Neural progenitor cell (in vitro differentiated cells): ENCODE data around the gene LIPM. TPM values are rescaled to one million over a fixed set of nuclear protein-coding genes. Genes with fewer than 3 reads are reported as not detected.
"Not testable (repeated sequence)": the region's sequence is repeated elsewhere in the genome, so short reads cannot be mapped to it uniquely, and the experiment has no call there.

Experiments
- DNase-seq: peaks from one replicate; pipeline ENCODE4 v3.0.0-alpha.2; 2016; ENCODE audit warnings: low spot score
- H2AFZ ChIP-seq: fragments of 200-600 bp; sonication (generic); replicated peaks from 2 replicates; pipeline ENCODE4 v1.6.1; 2016; ENCODE audit warnings: antibody characterized with exemption
- H3F3A ChIP-seq: fragments of 200-600 bp; sonication (generic); 2 replicates; pipeline ENCODE4 v1.6.1; 2016; ENCODE audit warnings: antibody characterized with exemption, low read depth
- H3K27ac ChIP-seq: fragments of 200-600 bp; sonication (generic); 2 replicates; pipeline ENCODE4 v1.5.1; 2016; ENCODE audit warnings: mild to moderate bottlenecking
- H3K27me3 ChIP-seq: fragments of 200-600 bp; sonication (generic); 2 replicates; pipeline ENCODE4 v1.6.1; 2016; ENCODE audit warnings: mild to moderate bottlenecking, moderate library complexity
- H3K36me3 ChIP-seq: fragments of 200-600 bp; sonication (generic); 2 replicates; pipeline ENCODE4 v1.5.1; 2016
- H3K4me1 ChIP-seq: fragments of 200-600 bp; sonication (generic); 2 replicates; pipeline ENCODE4 v1.6.1; 2016; ENCODE audit warnings: mixed run types
- H3K4me2 ChIP-seq: fragments of 200-600 bp; sonication (generic); 2 replicates; pipeline ENCODE4 v1.6.1; 2016
- H3K4me3 ChIP-seq: fragments of 200-600 bp; sonication (generic); 2 replicates; pipeline ENCODE4 v1.5.1; 2016
- H3K79me2 ChIP-seq: fragments of 200-600 bp; sonication (generic); 2 replicates; pipeline ENCODE4 v1.6.1; 2016; ENCODE audit warnings: low read depth
- H3K9ac ChIP-seq: fragments of 200-600 bp; sonication (generic); 2 replicates; pipeline ENCODE4 v1.6.1; 2016
- H3K9me3 ChIP-seq: fragments of 200-600 bp; sonication (generic); 2 replicates; pipeline ENCODE4 v1.5.1; 2016; ENCODE audit warnings: low read depth
- H4K20me1 ChIP-seq: fragments of 200-600 bp; sonication (generic); 2 replicates; pipeline ENCODE4 v1.6.1; 2016; ENCODE audit warnings: low read depth
- H3K27ac Mint-ChIP-seq: 3 replicates; pipeline ENCODE4 v1.8.0; 2021; ENCODE audit warnings: mixed read lengths
- H3K27me3 Mint-ChIP-seq: 2 replicates; pipeline ENCODE4 v1.8.0; 2022; ENCODE audit warnings: low read depth, mild to moderate bottlenecking, inconsistent platforms, moderate library complexity, mixed read lengths; ENCODE audit not compliant: insufficient read depth
- H3K36me3 Mint-ChIP-seq: 3 replicates; pipeline ENCODE4 v1.8.0; 2021; ENCODE audit warnings: mixed read lengths
- H3K4me1 Mint-ChIP-seq: 3 replicates; pipeline ENCODE4 v1.8.0; 2021; ENCODE audit warnings: mixed read lengths
- H3K4me3 Mint-ChIP-seq: 3 replicates; pipeline ENCODE4 v1.8.0; 2021; ENCODE audit warnings: mild to moderate bottlenecking, moderate library complexity, mixed read lengths
- H3K9me3 Mint-ChIP-seq: 3 replicates; pipeline ENCODE4 v1.8.0; 2020; ENCODE audit warnings: mixed read lengths
- CTCF ChIP-seq: fragments of 200-600 bp; sonication (generic); IDR thresholded peaks from 2 replicates; pipeline ENCODE4 v1.5.1; 2017; ENCODE audit warnings: antibody characterized with exemption, mild to moderate bottlenecking
- EZH2 ChIP-seq: fragments of 200-600 bp; sonication (generic); IDR thresholded peaks from 2 replicates; pipeline ENCODE4 v1.6.1; 2017; ENCODE audit warnings: antibody characterized with exemption, mild to moderate bottlenecking, moderate library complexity
- EZH2phosphoT487 ChIP-seq: fragments of 200-600 bp; sonication (generic); IDR thresholded peaks from 2 replicates; pipeline ENCODE4 v1.6.1; 2017; ENCODE audit warnings: antibody characterized with exemption
- total RNA-seq: library from RNA; depleted of rRNA; stranded (reverse); fragments of >200 nt; gene quantifications from 2 replicates; pipeline ENCODE4 v1.2.3, GENCODE V29; 2015; ENCODE audit warnings: low replicate concordance

The LIPM gene
- total RNA-seq, 1 donor from 2014 or later = not detected

GRCh38 chr10:88835096-88835909, 32.8 kb downstream of the LIPM start:
- TF ChIP-seq EZH2 = no peak
- TF ChIP-seq CTCF = peak; percentile 92
- no peak for TF ChIP-seq EZH2phosphoT487
- Histone ChIP-seq H2AFZ (no peak overlapping the region), H3K79me2 (no peaks in the 10 kb centered on the region), H3K27ac (no peak overlapping the region), H3K36me3 (no peaks in the 10 kb centered on the region), H3K4me2 (no peak overlapping the region), H3K9ac (no peak overlapping the region), H3K4me1 (no peaks in the 10 kb centered on the region), H3K9me3 (no peaks in the 10 kb centered on the region), H3F3A (no peaks in the 10 kb centered on the region), H4K20me1 (no peaks in the 10 kb centered on the region), H3K4me3 (no peak overlapping the region), H3K27me3 (peaks cover 4% of the 10 kb centered on the region)
- Mint-ChIP-seq H3K27ac (no peak overlapping the region), H3K36me3 (no peaks in the 10 kb centered on the region), H3K27me3 (no peaks in the 10 kb centered on the region), H3K9me3 (no peaks in the 10 kb centered on the region), H3K4me1 (no peaks in the 10 kb centered on the region), H3K4me3 (no peak overlapping the region)
- peak; percentile 81 for DNase-seq

GRCh38 chr10:88835910-88836221, 33.3 kb downstream of the LIPM start:
- Histone ChIP-seq H2AFZ (no peak overlapping the region), H3K4me3 (no peak overlapping the region), H4K20me1 (no peaks in the 10 kb centered on the region), H3K27ac (no peak overlapping the region), H3K36me3 (no peaks in the 10 kb centered on the region), H3F3A (no peaks in the 10 kb centered on the region), H3K79me2 (no peaks in the 10 kb centered on the region), H3K4me1 (no peaks in the 10 kb centered on the region), H3K4me2 (no peak overlapping the region), H3K9me3 (no peaks in the 10 kb centered on the region), H3K9ac (no peak overlapping the region), H3K27me3 (peaks cover 4% of the 10 kb centered on the region)
- DNase-seq = no peak
- H3K9me3 Mint-ChIP-seq = no peaks in the 10 kb centered on the region
- TF ChIP-seq EZH2phosphoT487 = no peak
- TF ChIP-seq CTCF = no peak
- TF ChIP-seq EZH2 = no peak
- H3K4me1 Mint-ChIP-seq = no peaks in the 10 kb centered on the region
- no peaks in the 10 kb centered on the region for H3K36me3 Mint-ChIP-seq
- H3K4me3 Mint-ChIP-seq = no peak overlapping the region
- H3K27ac Mint-ChIP-seq = no peak overlapping the region
- H3K27me3 Mint-ChIP-seq = no peaks in the 10 kb centered on the region

- not testable (repeated sequence) for H2AFZ ChIP-seq, H3K27me3 ChIP-seq, H3K36me3 ChIP-seq, H3K27ac Mint-ChIP-seq, H3K4me1 Mint-ChIP-seq, H3K9me3 Mint-ChIP-seq, H3F3A ChIP-seq, H3K9me3 ChIP-seq, H3K4me2 ChIP-seq, H3K4me1 ChIP-seq, H3K4me3 ChIP-seq, H3K27ac ChIP-seq, H4K20me1 ChIP-seq, H3K27me3 Mint-ChIP-seq, H3K9ac ChIP-seq, H3K36me3 Mint-ChIP-seq, DNase-seq, H3K4me3 Mint-ChIP-seq, H3K79me2 ChIP-seq
Observed at GRCh38 chr10:88837632-88838031, 35.1 kb downstream of the LIPM start.

- no peak overlapping the region for H3K9ac ChIP-seq
- H3K4me3 Mint-ChIP-seq = no peak overlapping the region
- no peak overlapping the region for H3K27ac Mint-ChIP-seq
- peaks cover 4% of the 10 kb centered on the region for H3K27me3 ChIP-seq
- TF ChIP-seq EZH2 (no peak), EZH2phosphoT487 (no peak), CTCF (no peak)
- H3K79me2 ChIP-seq = no peaks in the 10 kb centered on the region
- no peak overlapping the region for H3K27ac ChIP-seq
- H3K9me3 ChIP-seq = no peaks in the 10 kb centered on the region
- no peak overlapping the region for H2AFZ ChIP-seq
- no peaks in the 10 kb centered on the region for H4K20me1 ChIP-seq
- H3K4me1 Mint-ChIP-seq = no peaks in the 10 kb centered on the region
- no peaks in the 10 kb centered on the region for H3K36me3 Mint-ChIP-seq
- DNase-seq = no peak
- no peaks in the 10 kb centered on the region for H3K27me3 Mint-ChIP-seq
- H3K4me2 ChIP-seq = no peak overlapping the region
- no peaks in the 10 kb centered on the region for H3K4me1 ChIP-seq
- no peaks in the 10 kb centered on the region for H3K9me3 Mint-ChIP-seq
- no peaks in the 10 kb centered on the region for H3F3A ChIP-seq
- no peaks in the 10 kb centered on the region for H3K36me3 ChIP-seq
- H3K4me3 ChIP-seq = no peak overlapping the region
Observed at GRCh38 chr10:88838766-88839350, 36.3 kb downstream of the LIPM start.
